HG03378 (cell line): ENCODE measurements around the gene CD44.
"Not testable (repeated sequence)": the region's sequence is repeated elsewhere in the genome, so short reads cannot be mapped to it uniquely, and the experiment has no call there.

Experiments
- ATAC-seq: cut with Tn5 transposase; IDR thresholded peaks from one replicate; pipeline ENCODE4 v1.9.1; 2021; ENCODE audit warnings: mild to moderate bottlenecking, moderate library complexity; ENCODE audit not compliant: unreplicated experiment

CD44 gene

DNA sequence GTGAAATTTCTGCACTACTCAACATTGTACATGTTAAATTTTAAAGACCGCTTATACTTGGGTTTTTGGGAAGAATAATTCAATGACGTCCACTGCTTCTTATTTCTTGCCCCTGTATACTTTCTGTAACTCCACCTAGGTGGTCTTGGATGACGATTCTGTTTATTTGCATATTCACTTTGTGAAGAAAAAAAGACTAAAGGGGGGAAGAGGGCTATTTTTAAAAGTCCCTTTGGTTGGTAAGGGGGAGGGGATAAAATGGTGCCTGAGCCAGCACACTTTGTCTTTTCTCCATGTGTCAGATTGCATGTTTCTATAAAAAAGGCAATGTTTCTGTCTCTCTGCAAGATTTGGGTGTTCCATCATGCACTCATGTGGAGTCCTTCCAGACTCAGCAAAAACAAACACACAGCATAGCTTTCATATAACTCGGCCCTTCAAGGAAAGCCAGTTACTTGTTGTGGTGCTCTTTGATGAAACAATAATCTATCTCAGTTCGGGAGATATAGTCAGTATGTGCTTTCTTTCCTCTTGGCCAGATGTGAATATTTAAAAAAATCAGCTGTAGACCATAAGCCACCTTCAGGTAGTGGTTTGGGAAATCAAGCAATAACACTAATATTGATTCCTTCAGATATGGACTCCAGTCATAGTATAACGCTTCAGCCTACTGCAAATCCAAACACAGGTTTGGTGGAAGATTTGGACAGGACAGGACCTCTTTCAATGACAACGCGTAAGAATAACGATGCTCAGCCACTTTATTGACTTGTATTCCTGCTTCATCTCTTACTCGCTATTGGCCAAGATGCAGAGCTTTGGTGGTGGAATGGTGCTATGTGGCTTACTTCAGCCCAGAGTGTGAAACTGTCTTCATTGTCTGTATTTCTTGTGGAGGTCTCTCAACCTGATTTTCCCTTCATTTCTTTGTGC, 68.8 kb downstream of the CD44 start:
- no peak for ATAC-seq

DNA sequence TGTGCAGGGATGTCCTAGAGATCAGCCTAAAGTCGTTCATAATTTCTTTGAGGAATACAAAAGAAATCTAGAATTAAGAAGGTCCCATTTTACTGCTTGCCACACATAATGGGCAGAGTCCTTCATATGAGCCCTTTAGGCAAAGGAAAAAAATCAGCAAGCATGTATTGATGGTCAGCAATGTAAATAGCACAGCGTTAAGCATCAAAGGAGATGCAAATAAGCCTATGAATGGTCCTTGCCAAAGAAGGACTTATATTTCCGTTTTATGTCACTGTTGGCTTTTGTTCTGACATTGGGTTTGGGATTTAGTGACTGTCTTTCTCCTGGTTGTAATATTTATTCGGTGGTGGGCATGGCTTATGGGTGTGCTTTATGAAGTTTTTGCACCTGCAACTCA, 69.8 kb downstream of the CD44 start:
- ATAC-seq: no peak

DNA sequence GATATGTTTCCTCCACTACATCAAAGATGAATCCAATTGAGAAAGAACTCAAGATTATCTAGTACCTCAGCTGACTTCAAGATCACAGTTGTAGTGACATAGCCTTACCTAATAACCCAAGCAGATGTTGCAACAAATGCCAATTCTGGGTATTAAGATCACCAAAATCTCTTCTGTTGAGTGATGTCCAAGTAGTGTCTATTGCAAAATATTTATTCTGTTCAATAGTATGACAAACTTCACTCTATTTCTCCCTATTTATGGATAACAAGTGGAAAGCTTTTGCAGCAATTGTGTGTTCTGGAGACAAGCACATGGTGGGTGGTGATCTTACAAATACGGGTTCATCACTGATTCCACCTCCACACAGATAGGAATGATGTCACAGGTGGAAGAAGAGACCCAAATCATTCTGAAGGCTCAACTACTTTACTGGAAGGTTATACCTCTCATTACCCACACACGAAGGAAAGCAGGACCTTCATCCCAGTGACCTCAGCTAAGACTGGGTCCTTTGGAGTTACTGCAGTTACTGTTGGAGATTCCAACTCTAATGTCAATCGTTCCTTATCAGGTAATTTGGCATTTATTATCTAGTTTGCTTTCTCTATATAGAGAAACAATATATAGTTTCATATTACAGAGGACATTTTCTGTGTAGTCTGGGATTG, 72.0 kb downstream of the CD44 start:
- no peak for ATAC-seq

DNA sequence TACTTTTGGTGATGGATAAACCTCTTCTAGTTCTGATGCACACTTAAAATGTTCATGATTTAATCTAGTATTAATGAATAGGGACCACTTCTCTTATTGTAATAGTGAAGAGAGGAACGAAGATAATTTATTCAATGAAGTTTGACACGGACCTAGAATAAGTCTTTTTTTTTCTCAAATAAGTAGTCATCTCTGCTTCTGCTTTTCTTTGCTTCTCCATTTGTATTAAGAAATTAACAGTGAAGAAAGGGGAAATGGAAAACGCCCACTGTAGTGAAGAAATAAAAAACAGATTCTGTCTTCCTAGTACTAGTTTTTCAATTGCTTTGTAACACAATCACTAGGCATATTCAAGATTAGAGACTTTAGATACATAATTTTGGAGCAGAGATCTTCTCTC, 73.0 kb downstream of the CD44 start:
- ATAC-seq: no peak

DNA sequence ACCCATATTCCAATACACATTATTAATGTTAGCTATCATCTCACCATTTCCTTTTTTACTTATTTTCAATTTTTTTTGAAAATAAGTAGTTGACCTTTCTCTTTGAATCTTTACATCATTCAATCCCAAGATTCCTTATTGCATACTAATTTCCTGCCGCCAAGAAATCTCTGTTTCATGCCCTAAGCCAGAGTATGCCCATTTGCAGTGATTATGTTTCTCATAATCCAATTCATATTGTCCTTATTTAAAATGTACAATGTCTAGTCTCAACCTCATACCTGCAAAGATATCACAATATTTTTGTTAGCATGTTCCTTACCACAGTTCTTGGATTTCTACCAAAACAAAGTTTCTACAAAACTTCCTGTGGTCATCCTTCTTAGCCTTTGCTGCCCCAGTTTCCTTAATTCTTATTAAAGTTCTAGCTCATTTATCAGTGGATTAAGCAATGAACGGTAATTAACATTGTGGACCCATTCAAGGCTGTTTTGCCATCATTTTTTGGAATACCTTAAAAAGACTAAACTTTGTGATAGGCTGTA, 75.3 kb downstream of the CD44 start:
- no peak for ATAC-seq

DNA sequence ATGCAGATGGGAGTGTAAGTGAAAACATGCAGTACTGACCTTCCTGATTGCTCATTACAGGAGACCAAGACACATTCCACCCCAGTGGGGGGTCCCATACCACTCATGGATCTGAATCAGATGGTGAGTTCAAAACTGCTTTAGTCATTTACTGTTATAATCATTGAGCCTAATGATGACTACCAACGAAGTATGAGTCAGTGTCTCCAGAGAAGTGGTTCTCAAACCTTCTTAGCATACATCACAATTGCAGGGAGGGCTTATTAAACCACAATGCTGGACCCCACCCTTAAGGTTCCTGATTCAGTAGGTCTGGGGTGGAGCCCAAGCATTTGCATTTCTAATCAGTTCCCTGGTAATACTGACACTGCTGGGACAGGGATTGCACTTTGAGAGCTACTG, 75.8 kb downstream of the CD44 start:
- no peak for ATAC-seq

DNA sequence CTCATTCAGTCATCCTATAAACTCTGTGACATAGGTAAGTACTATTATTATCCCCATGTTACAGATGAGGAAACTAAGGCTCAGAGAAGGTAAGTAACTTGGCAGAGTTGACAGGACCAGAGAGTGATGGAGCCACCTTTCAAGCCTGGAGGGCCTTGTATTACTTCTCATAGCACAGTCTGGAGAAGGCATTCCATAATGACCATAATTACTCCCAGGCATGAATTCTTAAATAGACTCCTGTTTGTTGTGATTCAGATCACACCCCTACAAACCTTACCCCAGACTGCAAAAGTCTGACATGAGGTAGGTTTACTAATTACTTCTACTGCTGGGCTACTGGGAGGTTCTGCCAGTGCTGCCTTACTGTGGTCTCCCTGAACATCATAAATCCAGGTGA, 77.0 kb downstream of the CD44 start:
- ATAC-seq: no peak

DNA sequence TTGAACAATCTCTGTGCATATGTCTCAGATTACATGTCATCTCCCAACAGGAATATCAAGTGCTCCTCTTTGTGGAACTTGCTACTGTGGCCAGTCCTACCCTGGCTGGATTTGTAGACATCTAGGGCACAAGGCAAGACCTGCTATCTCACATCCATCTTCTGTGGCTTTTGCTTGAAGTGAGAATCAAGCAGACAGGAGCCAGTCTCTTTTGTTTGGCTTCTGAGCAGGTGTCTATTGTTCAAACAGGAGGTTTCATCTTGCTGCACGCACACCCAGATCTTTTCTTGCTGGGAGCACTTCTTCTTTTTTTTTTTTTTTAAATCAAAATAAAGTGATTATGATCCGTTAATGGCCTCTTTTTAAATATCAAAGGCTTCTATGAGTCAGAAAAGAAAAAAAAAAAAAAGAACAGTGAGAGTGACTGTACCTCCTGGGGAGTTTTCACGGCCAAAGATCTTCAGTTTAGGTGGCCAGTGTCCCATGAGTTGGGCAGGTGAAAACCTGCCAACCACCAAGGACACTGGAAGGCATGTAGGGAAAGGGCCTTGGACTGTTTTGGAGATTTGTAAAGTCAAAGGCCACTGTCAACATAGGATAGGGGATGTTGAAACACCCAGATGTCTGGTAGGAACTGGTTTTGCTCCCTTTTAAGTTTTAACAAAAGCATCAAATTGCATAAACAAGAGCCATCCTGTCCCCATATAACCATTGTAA, 78.1 kb downstream of the CD44 start:
- no peak for ATAC-seq

DNA sequence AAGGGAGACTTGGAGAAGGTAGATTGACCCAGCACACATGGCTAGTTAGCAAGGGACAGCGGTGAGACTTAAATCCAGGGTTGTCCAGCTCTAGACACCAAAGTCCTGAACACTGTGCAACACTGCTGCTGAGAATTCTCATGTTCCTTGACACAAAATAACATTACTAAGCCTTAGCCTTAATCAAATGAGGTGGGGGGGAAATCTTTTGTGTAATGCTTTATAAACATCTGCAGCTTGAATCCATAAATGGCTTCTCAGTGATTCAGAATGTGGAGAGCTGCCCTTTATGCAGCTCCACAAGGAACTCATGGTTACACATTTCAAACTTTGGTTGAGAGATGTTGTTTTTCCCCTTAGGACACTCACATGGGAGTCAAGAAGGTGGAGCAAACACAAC, 80.0 kb downstream of the CD44 start:
- ATAC-seq: no peak

DNA sequence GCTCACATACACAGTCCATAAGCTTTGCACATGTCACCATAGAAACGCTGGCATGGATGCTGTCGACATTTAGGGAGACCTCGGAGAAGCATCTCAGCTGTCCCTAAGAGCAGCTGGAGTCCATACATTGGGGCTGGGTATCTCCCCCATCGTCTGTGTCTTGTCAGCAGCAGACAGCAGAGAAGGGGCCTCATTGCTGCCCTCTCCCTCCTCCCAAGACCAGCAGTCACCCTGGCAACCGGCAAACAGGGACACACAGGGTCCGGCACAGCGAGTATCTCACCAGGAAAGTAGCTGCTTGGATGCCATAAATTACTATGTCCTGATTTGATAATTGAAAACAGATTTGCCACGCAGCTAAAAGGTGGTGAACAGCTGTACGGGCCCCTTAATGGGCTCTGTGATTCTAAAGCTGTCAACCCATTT, 84.4 kb downstream of the CD44 start:
- no peak for ATAC-seq

DNA sequence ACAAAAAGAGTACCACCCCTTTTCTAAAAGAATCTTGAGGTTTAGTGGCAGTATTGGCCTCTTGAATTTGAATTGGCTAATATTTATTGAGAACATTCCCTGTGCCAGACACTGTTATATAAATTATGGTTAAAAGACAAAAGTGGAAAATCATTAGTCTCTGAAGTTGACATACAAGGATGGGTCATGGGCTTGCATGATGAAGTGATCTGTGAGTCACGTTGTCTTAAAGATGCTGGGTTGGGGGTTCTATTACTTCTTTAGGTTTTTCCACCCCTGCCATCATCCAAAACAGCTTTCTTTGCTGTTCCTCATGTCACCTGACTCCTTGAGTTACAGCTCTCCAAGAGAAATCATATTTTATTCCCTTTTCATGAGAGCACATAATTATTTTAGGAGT, 85.0 kb downstream of the CD44 start:
- ATAC-seq: no peak

DNA sequence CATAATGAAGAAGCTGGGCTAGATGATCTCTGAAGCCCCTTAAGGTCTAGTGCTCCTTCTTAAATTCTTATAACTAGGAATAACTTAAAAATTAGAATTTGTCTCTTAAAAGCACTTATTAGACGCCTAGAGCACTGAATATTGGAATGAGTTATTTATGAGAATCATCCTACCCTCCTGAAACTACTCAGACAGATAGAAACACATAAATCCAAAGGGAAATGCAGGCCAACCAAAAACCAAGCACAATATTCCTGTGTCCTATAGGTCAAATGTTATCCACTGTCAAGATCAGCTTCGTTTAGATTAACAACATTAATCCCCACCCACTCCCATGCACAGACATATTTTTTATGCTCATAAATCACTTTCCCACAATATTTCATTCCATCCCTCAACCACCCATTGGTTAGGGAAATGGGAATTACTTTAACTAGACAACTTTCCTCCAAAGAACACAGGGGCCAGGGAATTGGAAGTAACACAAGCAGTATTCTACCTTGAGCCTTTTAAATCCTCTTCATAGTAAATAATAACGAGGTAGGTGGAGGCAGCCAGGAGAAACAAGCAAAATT, 87.1 kb downstream of the CD44 start:
- ATAC-seq: no peak

DNA sequence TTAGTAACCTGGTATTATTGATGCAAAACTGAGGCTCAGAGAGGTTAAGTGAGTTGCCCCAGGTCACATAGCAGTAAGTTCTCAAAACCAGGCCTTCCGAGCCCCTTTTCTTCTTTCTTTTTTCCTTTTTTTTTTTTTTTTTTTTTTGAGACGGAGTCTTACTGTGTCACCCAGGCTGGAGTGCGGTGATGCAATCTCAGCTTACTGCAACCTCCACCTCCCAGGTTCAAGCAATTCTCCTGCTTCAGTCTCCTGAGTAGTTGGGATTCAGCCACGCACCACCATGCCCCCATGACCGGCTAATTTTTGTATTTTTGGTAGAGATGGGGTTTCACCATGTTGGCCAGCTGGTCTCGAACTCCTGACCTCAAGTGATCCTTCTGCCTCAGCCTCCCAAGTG, 87.8 kb downstream of the CD44 start:
- ATAC-seq: not testable (repeated sequence)

DNA sequence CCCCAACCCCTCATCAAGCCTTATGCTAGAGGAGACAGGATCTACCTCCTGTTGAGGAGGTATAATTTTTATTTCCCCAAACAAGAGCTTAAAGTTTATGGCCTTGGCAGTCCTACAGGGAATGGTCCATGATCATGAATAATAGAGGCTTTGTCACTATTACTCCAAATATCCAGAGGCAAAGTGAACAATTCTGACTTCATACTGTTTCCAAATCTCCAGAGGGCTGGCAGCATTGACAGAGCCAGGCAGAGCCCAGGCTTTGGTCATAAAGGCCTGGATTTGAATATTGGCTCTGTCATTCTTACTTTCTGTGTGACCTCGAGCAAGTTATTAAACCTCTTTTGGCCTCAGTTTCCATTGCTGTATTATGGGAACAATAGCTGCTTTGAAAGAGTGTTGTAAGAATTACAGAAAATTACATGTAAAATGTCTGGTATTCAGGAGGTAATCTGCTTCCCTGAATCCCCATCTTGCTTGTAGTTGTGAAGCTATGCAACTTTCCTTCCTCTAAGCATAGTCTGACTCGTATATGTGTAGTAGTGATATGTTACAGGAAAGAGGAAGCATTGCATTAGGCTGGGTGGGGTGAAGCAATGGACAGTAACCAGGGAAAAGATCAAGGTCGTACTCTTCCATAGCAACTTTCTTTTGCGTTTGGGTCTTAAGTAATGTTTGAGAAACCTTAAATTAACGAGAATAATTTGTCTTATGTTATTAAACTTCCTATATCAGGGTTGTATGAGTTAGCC, 88.8 kb downstream of the CD44 start:
- ATAC-seq: no peak

DNA sequence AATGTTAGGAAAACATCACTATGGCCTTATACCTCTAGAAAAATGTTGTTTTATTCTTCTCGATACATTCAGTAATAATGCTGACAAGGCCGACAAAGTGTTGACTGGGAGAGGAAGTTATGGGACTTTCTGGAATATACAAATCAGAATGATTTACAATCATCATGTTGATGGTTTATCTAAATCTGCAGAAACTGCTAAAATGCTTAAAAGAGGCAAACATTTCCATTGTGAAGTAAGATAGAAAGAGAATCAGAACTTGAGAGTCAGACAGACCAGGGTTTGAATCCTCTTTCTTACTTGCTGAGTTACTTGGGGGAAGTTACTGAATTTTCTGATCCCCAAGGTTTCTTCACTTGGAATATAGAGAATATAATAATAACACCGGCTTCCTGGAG, 89.4 kb downstream of the CD44 start:
- ATAC-seq: no peak

DNA sequence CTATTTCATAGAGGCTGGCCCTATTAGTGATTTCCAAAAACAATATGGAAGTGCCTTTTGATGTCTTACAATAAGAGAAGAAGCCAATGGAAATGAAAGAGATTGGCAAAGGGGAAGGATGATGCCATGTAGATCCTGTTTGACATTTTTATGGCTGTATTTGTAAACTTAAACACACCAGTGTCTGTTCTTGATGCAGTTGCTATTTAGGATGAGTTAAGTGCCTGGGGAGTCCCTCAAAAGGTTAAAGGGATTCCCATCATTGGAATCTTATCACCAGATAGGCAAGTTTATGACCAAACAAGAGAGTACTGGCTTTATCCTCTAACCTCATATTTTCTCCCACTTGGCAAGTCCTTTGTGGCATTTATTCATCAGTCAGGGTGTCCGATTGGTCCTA, 91.4 kb downstream of the CD44 start:
- no peak for ATAC-seq

DNA sequence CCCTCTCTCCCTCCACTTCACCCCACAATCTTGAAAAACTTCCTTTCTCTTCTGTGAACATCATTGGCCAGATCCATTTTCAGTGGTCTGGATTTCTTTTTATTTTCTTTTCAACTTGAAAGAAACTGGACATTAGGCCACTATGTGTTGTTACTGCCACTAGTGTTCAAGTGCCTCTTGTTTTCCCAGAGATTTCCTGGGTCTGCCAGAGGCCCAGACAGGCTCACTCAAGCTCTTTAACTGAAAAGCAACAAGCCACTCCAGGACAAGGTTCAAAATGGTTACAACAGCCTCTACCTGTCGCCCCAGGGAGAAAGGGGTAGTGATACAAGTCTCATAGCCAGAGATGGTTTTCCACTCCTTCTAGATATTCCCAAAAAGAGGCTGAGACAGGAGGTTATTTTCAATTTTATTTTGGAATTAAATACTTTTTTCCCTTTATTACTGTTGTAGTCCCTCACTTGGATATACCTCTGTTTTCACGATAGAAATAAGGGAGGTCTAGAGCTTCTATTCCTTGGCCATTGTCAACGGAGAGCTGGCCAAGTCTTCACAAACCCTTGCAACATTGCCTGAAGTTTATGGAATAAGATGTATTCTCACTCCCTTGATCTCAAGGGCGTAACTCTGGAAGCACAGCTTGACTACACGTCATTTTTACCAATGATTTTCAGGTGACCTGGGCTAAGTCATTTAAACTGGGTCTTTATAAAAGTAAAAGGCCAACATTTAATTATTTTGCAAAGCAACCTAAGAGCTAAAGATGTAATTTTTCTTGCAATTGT, 92.3 kb downstream of the CD44 start:
- no peak for ATAC-seq

DNA sequence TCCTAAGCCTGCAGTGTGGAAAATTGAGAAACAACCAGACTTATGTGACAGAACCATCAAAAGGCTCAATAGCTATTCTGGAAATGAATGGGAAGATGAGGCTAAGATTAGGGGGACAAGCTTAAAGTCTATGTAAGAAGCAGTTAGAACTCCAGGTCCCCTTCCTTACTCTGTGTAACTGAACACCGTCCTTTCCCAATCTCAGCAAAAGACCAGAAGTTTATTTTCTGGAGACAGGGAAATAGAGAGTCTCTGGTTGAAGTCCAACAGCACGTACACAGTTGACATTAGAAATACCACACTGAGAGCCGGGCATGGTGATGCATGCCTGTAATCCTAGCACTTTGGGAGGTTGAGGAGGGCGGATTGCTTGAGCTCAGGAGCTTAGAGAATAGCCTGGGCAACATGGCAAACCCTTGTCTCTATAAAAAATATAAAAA, 93.9 kb downstream of the CD44 start:
- no peak for ATAC-seq

DNA sequence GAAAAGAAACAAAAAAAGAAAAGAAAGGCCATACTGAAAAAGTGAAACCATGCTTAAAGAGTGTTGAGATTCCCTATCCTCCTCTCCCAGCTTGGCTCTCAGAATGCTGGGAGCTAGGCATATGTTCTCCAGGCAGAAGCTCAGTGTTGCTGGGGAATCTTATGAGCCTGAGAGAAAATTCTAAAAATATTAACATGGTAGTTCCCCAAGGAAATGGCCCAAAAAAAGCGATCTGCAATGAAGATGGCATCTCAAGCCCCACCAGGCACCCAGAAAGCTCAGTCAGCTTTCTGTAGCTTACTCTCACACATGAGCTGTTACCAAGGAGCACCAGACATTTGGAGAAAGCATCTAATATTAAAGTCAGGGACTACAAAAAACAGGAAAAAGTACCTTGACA, 94.5 kb downstream of the CD44 start:
- no peak for ATAC-seq
